HPDE6-E6E7 (cell line): ENCODE measurements around the gene TNNT1.
A peak's percentile ranks its signal among the peaks of the same experiment; 100 is the strongest.

Experiments
- DNase-seq: peaks from one replicate; pipeline ENCODE4 v3.0.0; 2011; ENCODE audit warnings: missing footprints; ENCODE audit errors: extremely low spot score

Gene TNNT1

DNA sequence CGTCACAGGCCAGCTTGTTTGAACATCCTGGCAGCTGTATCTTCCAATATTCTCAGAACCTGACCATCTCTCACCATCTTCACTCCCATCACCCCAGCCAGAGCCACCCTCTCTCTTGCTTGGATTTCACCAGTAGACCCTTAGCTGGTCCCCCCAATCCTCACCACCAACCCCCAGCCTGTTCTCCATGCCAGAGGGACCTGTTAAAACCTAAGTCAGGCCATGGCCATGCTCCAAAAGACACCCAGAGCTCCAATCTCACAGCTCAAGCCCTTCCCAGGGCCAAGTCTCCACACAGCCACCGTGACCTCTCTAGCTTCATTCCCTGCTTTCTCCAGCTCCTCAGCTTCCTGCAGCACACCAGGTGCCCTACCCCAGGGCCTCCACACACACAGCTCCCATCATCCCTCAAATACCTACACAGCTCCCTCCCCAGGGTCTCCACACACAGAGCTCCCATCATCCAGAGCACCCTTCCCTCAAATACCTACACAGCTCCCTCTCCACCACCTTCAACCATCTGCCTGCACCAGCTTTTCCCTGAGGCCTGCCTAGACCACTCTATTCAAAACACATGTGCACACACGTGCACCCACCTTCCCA, 59.6 kb downstream of the TNNT1 start:
- no peak for DNase-seq

DNA sequence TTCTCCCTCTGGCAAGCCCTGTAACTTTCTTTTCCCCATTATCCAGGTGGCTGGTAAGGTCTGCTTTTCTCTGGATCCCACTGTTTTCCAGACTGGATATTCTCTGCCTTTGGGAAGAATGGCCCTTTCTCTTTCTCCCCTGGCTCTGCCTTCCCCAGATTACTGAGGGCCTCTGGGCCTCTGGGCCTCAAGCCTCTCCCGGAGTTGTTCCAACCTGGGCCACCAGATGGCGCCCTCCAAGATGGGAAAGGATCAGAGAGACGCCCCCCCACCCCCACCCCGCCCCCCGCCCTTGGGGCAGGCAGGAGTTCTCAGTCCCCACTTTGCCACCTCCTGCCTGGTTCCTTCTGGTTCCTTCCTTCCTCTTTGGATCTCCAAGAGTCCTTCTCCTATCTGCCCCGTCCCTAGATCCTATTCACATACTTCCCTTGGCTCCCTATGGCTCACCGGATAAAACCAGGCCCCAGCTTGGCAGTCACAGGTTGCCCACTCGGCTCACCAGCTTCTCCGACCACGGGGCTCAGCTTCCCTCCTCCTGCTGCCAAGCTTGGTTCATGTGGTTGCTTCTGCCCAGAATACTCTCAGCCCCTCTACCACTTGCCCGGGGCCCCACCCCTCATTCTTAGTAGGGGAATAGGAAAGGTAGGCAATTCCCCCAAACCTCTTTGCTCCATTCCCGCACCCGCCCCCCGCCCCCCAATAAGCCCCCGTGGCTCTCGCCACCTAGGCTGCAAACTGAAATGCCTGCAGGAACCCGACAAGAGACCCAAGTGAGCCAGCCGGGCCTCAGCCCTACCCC, 60.3 kb downstream of the TNNT1 start:
- peak; percentile 68 for DNase-seq

DNA sequence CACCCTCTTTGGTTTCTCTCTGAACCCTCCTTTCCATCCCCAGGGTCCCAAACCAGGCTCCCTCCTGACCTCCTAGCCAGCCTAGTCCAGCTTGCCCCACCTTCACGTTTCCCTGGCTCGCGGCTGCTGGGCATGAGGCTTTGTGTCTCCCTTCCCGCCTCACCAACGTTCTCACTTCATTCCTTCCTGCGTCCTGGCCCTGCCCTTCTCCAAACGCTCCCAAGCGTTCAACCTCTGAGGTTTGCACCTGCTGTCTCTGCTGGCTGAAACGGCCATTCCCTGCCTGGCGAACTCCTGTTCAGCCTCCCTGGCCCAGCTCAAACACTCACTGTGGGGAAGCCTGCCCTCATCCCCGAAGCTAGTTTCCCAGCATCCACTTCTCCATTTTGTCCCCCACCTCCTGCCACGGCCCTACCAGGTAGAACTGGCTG, 61.0 kb downstream of the TNNT1 start:
- DNase-seq = no peak

DNA sequence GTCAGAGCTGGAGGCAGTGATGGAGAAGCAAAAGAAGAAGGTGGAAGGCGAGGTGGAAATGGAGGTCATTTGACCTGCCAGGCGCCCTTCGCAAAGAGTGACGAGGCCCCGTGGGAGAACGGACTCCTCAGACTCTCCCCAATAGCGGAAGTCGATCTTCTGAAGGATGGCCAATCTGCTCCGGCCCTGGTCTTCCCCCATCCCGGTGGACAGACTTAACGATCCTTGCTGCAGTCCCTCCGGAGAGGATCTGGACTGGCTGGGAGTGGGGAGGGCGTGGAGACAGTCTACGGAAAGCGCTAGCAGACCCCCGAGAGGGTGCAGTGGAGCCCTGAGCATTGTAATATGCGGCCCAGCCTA, 61.5 kb downstream of the TNNT1 start:
- DNase-seq = no peak

DNA sequence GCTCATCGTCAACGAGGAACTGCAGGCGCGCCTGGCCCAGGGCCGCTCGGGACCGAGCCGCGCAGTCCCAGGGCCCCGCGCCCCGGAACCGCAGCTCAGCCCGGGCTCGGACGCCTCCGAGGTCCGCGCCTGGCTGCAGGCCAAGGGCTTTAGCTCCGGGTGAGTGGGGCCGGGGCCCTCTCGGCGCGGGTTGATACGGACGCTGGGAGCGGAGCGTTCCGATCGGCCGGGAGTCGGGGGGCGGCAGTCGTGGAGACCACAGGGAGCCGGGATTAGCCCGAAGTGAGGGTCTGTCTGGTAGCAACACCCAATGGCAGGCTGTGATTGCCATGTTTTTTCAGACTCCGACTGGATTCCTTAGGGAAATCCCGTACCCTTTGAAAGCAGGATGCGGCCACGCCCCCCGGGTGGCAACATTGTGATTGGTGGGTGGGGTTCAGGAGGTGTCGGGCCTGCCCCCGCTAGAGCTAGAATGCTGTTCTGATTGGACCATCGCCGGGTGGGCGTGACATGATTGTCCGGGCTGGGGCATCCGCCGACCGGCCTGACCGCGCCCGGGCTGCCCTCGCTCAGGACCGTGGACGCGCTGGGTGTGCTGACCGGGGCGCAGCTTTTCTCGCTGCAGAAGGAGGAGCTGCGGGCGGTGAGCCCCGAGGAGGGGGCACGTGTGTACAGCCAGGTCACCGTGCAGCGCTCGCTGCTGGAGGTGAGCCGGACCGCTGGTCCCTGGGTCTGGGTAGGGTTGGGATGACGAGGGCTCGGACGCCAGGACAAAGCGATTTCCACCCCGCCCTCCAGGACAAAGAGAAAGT, 62.1 kb downstream of the TNNT1 start:
- no peak for DNase-seq

DNA sequence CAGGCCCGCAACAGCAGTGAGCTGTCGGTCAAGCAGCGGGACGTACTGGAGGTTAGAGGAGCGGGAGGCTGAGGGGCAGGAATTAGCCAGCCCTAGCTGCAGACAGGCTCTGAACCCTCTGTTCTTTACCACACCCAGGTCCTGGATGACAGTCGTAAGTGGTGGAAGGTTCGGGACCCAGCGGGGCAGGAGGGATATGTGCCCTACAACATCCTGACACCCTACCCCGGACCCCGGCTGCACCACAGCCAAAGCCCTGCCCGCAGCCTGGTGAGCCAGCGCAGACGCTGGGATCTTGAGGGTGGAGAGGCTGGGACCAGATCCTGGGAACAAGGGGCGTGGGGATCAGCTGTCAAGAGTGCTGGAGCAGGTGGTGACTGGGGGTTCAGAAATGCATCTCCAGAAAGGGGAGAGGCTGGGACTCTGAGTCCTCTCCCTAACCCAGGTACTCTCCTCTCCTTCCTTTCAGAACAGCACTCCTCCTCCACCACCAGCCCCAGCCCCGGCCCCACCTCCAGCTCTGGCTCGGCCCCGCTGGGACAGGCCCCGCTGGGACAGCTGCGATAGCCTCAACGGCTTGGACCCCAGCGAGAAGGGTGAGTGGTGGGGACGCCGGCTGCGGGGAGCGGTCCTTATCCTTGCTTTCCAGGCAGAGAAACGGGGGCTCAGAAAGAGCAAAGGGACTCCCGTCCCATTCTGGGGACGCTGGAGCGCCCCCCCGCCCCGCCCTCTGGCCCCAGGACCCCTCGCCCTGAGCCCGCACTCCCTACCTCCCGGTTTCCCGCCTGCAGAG, 62.9 kb downstream of the TNNT1 start:
- DNase-seq = no peak

DNA sequence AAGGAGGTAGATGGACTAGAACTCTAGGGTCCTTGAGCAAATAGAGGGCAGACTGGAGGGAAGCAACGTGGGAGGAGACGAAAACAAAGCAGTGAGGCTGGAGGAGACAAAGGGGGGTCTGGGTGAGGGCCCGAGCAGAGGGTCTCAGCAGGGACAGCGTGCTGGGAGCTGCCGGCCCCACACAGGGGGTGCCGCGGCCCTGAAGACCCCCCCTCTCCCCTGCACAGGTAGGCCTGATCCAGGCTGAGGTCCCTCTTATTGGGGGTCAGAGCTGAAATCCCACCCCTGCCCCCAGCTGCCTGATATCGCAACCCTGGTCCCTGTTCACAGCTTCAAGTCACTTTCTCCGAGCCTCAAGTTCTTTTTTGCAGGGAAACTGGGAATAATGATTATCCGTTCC, 64.6 kb downstream of the TNNT1 start:
- DNase-seq = no peak

DNA sequence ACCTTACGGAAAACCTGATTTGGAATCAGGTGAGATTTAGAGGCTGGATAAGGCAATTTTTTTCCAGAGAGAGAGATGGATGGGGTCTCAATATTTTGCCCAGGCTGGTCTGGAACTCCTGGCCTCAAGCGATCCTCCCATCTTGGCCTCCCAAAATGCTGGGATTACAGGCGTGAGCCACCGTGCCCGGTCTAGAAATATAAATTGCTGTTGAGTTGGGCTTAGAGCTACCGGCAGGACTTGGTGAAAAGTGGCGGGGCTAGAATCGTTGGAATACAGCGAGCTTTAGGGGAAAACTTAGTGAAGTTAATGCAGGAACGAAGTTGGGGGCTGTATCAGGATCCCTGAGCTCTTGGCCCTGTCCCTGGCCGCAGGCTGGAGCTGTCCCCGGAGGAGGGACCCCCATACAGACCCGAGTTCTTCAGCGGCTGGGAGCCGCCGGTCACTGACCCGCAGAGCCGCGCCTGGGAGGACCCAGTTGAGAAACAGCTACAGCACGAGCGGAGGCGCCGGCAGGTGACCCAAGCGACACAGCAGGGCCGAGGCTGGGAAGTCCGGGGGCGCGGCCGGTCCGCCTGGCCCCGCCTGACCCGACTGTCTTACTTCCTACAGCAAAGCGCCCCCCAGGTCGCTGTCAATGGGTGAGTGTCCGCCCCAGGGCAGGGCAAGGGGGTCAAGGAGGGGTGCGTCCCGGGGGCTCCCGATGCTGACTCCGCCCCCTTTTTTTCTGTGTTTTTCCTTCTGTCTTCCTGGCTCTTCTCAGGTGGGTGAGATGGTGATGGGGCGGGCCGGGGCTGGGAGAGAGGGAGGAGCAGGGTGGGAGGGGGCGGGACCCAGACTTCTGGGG, 65.8 kb downstream of the TNNT1 start:
- DNase-seq = no peak
